Subcutaneous abdominal adipose tissue (tissue), 5 donors: ENCODE results near the gene RABGAP1L.
"Not testable (repeated sequence)": the region's sequence is repeated elsewhere in the genome, so short reads cannot be mapped to it uniquely, and the experiment has no call there.

ENCODE experiments used
- H3K27ac ChIP-seq: one replicate; pipeline ENCODE4 v1.7.0; 2013; ENCODE audit warnings: low read depth, mild to moderate bottlenecking, inconsistent platforms, low read length, moderate library complexity
- H3K27me3 ChIP-seq, 5 donors: one replicate each; pipeline ENCODE4 v1.7.0; 2013; ENCODE audit warnings: low read length in 5 of 5, inconsistent platforms in 1 of 5; ENCODE audit not compliant: control insufficient read depth in 5 of 5, insufficient read depth in 4 of 5
- H3K36me3 ChIP-seq, 5 donors: one replicate each; pipeline ENCODE4 v1.7.0; 2013; ENCODE audit warnings: low read length in 5 of 5; ENCODE audit not compliant: control insufficient read depth in 5 of 5, insufficient read depth in 5 of 5
- H3K4me1 ChIP-seq, 5 donors: one replicate each; pipeline ENCODE4 v1.7.0; 2013; ENCODE audit warnings: low read length in 5 of 5, mild to moderate bottlenecking in 3 of 5, moderate library complexity in 1 of 5; ENCODE audit not compliant: control insufficient read depth in 5 of 5, insufficient read depth in 5 of 5
- H3K4me3 ChIP-seq, 5 donors: one replicate each; pipeline ENCODE4 v1.7.0; 2013; ENCODE audit warnings: low read length in 5 of 5, low read depth in 1 of 5
- H3K9ac ChIP-seq, 5 donors: one replicate each; pipeline ENCODE4 v1.7.0; 2013; ENCODE audit warnings: low read length in 5 of 5, mild to moderate bottlenecking in 4 of 5, moderate library complexity in 3 of 5
- H3K9me3 ChIP-seq, 5 donors: one replicate each; pipeline ENCODE4 v1.7.0; 2013; ENCODE audit warnings: low read length in 5 of 5; ENCODE audit not compliant: control insufficient read depth in 5 of 5
- donor health status: healthy.
- donor health status: healthy.
- donor health status: healthy.
- donor health status: healthy.
- donor health status: healthy.

RABGAP1L gene

GRCh38 chr1:174829990-174830389 lies 670.7 kb downstream of the RABGAP1L start:
- Histone ChIP-seq H3K27me3 (no peaks in the 10 kb centered on the region), H3K36me3 (peaks cover 0 to 3% (median 0%) of the 10 kb centered on the region in 5 donors), H3K27ac (no peak overlapping the region), H3K9ac (no peak overlapping the region), H3K9me3 (no peaks in the 10 kb centered on the region), H3K4me1 (no peaks in the 10 kb centered on the region), H3K4me3 (no peak overlapping the region)

DNA sequence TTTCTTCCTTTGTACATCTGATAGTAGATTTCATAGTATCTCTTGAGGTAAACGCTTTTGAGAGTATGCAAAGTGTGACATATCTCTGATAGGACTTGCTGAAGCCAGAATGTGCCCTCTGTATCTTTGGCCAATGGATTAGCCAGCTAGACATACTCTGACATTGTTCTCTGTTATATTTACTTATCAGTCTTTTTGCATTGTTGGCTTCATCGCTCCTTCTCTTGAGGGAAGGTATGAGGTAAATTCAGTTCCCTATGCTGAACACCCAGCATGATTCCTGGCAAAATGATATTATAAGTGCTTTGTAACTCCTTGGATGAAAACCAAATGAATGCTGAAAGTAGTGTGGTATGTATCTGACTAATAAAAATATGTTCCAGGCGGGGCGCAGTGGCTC lies 677.2 kb downstream of the RABGAP1L start:
- Histone ChIP-seq H3K4me1 (no peaks in the 10 kb centered on the region), H3K9ac (no peak overlapping the region), H3K27ac (no peak overlapping the region), H3K4me3 (no peak overlapping the region), H3K27me3 (no peaks in the 10 kb centered on the region), H3K36me3 (no peaks in the 10 kb centered on the region), H3K9me3 (no peaks in the 10 kb centered on the region)

DNA sequence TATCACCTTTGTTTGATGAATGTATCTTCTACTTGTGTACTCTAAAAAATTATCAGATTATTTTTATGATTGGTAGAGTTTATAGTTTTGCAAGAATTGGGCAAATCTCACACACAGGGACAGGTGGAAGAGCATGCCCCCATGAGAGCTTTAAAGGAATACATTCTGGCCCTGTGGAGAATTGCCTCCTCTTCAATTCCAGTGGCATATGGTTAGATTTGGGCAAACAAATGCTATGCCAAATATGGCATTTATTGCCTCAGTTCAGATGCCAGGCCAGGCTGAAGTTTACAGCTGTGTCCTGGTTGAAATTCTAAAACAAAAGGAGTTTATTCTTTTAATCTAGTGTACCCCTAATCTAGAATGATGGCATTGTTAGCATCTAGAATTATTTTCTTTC lies 678.1 kb downstream of the RABGAP1L start:
- no peak overlapping the region for H3K27ac ChIP-seq

DNA sequence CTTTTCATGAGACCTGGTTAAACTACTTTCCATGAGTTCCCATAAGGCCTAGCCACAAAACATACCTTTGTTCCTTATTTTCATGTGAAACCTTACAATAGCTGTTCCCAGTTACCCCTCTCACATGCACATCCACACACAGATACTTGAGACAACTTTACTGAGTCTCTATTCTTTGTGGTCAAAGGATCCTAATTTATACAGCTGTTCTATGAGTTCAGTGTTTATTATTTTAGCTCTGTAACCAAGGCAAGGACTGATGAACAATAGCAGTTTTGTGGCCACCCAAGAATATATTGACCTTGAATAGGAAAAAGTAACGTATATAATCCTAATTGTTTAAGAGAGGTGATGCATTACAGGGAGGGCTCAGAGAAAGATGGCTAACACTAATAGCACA lies 679.9 kb downstream of the RABGAP1L start:
- no peak overlapping the region for H3K4me3 ChIP-seq
- no peaks in the 10 kb centered on the region for H3K27me3 ChIP-seq
- H3K9ac ChIP-seq = no peak overlapping the region
- H3K27ac ChIP-seq = no peak overlapping the region
- no peaks in the 10 kb centered on the region for H3K36me3 ChIP-seq
- H3K9me3 ChIP-seq = no peaks in the 10 kb centered on the region
- no peaks in the 10 kb centered on the region for H3K4me1 ChIP-seq

More for the DNA sequence above, 678.1 kb downstream of the RABGAP1L start:
- Histone ChIP-seq H3K9me3 (no peaks in the 10 kb centered on the region), H3K27me3 (no peaks in the 10 kb centered on the region), H3K36me3 (no peaks in the 10 kb centered on the region), H3K4me3 (no peak overlapping the region), H3K9ac (no peak overlapping the region), H3K4me1 (no peaks in the 10 kb centered on the region)

DNA sequence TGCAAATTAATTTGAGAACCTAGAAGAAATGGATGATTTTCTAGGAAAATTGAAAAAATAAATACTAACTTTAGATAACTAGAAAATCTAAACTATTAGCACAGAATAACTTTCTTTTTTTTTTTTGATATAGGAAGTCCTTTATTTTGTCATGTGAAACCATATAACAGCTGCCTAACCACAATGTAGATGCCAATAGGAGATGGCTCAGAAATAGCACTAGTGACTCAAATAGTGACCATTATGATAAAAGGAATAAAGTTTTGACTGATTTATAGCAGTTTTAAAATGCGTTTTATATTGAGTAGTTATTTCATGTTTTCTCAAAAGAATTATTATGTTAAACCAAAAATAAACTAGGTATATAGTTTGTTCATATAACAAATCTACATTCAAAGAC lies 682.4 kb downstream of the RABGAP1L start:
- Histone ChIP-seq H3K9ac (no peak overlapping the region), H3K36me3 (no peaks in the 10 kb centered on the region), H3K27ac (no peak overlapping the region), H3K27me3 (no peaks in the 10 kb centered on the region), H3K9me3 (no peaks in the 10 kb centered on the region), H3K4me3 (no peak overlapping the region), H3K4me1 (no peaks in the 10 kb centered on the region)

- H3K4me3 ChIP-seq, H3K27me3 ChIP-seq, H3K4me1 ChIP-seq, H3K36me3 ChIP-seq, H3K9ac ChIP-seq, H3K9me3 ChIP-seq, H3K27ac ChIP-seq: not testable (repeated sequence)
Measured at GRCh38 chr1:174848593-174849560, 689.6 kb downstream of the RABGAP1L start.

DNA sequence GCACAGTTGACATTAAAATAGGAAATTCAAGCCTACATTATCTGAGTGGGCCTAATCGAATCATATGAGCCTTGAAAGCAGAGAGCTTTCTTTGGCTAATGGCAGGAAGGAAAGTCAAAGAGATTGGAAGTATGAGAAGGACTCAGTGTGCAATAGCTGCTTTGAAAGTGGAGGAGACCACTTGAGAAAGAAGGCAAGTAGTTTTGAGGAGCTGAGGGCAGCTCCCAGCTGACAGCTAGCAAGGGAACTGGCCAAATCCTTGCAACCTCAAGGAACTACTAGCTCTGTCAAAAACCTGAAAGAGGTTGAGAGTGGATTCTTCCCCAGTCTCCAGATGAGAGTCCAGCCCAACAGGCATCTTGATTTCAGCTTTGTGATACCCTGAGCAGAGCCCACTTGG lies 691.4 kb downstream of the RABGAP1L start:
- Histone ChIP-seq H3K4me3 (no peak overlapping the region), H3K9me3 (no peaks in the 10 kb centered on the region), H3K27me3 (no peaks in the 10 kb centered on the region), H3K36me3 (no peaks in the 10 kb centered on the region), H3K27ac (no peak overlapping the region), H3K4me1 (no peaks in the 10 kb centered on the region), H3K9ac (no peak overlapping the region)

GRCh38 chr1:174858301-174858700 lies 699.0 kb downstream of the RABGAP1L start:
- Histone ChIP-seq H3K36me3 (no peaks in the 10 kb centered on the region), H3K4me3 (no peak overlapping the region), H3K9me3 (no peaks in the 10 kb centered on the region), H3K9ac (no peak overlapping the region), H3K27ac (no peak overlapping the region), H3K27me3 (no peaks in the 10 kb centered on the region), H3K4me1 (no peaks in the 10 kb centered on the region)

- Histone ChIP-seq H3K9ac (no peak overlapping the region), H3K4me1 (peaks cover 0 to 2% (median 0%) of the 10 kb centered on the region in 5 donors), H3K9me3 (no peaks in the 10 kb centered on the region), H3K27me3 (no peaks in the 10 kb centered on the region), H3K4me3 (no peak overlapping the region), H3K36me3 (no peaks in the 10 kb centered on the region), H3K27ac (no peak overlapping the region)
Measured at GRCh38 chr1:174870319-174870718, 711.0 kb downstream of the RABGAP1L start.

- Histone ChIP-seq H3K27ac (no peak overlapping the region), H3K4me1 (peaks cover 0 to 3% (median 0%) of the 10 kb centered on the region in 5 donors), H3K9me3 (no peaks in the 10 kb centered on the region), H3K4me3 (no peak overlapping the region), H3K36me3 (no peaks in the 10 kb centered on the region), H3K27me3 (no peaks in the 10 kb centered on the region), H3K9ac (no peak overlapping the region)
Measured at GRCh38 chr1:174871886-174872285, 712.6 kb downstream of the RABGAP1L start.
